ENCODE results near the gene GRM4.

DNA sequence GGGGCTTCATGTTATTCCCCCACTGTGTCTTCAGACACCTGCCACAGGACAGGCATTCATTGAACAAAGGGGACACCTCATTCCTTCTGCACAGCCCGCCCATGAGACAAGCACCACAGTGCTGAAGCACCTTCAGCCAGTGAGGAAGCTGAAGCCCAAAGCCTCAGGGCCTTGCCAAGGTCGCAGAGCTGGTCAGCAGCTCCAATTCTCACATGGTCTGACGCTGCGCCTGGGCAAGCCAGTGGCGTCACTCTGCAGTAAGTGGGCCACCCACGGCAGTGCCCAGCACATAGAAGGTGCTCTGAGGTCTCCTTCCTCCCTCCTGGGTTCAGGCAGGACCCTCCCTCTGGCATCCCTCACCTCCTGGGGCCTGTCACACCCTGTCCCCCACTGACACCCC is 43.2 kb downstream of the GRM4 start:
- TF ChIP-seq, protein P1, sequence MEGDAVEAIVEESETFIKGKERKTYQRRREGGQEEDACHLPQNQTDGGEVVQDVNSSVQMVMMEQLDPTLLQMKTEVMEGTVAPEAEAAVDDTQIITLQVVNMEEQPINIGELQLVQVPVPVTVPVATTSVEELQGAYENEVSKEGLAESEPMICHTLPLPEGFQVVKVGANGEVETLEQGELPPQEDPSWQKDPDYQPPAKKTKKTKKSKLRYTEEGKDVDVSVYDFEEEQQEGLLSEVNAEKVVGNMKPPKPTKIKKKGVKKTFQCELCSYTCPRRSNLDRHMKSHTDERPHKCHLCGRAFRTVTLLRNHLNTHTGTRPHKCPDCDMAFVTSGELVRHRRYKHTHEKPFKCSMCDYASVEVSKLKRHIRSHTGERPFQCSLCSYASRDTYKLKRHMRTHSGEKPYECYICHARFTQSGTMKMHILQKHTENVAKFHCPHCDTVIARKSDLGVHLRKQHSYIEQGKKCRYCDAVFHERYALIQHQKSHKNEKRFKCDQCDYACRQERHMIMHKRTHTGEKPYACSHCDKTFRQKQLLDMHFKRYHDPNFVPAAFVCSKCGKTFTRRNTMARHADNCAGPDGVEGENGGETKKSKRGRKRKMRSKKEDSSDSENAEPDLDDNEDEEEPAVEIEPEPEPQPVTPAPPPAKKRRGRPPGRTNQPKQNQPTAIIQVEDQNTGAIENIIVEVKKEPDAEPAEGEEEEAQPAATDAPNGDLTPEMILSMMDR (conservative IDR thresholded peaks at IDR 0.05; ENCODE audit: low read depth, low read length): no peak
- TF ChIP-seq EZH2 (IDR thresholded peaks at IDR 0.05; ENCODE audit: borderline replicate concordance, low read depth, low read length, poor library complexity, severe bottlenecking): no peak
